Activated T-helper 2 cell treated with anti-CD3 and anti-CD28 coated beads, Interferon-gamma antibody, Interleukin-2, Interleukin-4, amounts not matched to agents 10 μg/mL and 5 μg/mL and 100 μg/mL, durations not matched to agents 14 hours and 24 hours and 36 hours (primary cell): ENCODE measurements around the gene TST. TPM values are rescaled to one million over a fixed set of nuclear protein-coding genes. Genes with fewer than 3 reads are reported as not detected.

ENCODE experiments used
- DNase-seq: peaks from one replicate; pipeline ENCODE4 v3.0.0; 2021; ENCODE audit warnings: low spot score
- H3K27ac Mint-ChIP-seq: one replicate; pipeline ENCODE4 v1.8.0; 2021; ENCODE audit warnings: mixed read lengths
- H3K27me3 Mint-ChIP-seq: one replicate; pipeline ENCODE4 v1.8.0; 2021; ENCODE audit warnings: low read depth, mixed read lengths
- H3K36me3 Mint-ChIP-seq: one replicate; pipeline ENCODE4 v1.8.0; 2021; ENCODE audit warnings: low read depth, mixed read lengths
- H3K4me1 Mint-ChIP-seq: one replicate; pipeline ENCODE4 v1.8.0; 2021; ENCODE audit warnings: low read depth, mixed read lengths
- H3K4me3 Mint-ChIP-seq: one replicate; pipeline ENCODE4 v1.8.0; 2021; ENCODE audit warnings: low read depth, mild to moderate bottlenecking, moderate library complexity, mixed read lengths
- H3K9me3 Mint-ChIP-seq: one replicate; pipeline ENCODE4 v1.8.0; 2021; ENCODE audit warnings: mixed read lengths
- intact Hi-C: fragments of 100-400 bp; cut with micrococcal nuclease; formaldehyde crosslinking; loops from one replicate; pipeline ENCODE4 v1.15.1; 2023
- total RNA-seq: library from RNA; stranded (reverse); gene quantifications from 2 replicates; pipeline ENCODE4 v1.2.3, GENCODE V29; 2022

TST gene
- total RNA-seq, 1 donor from 2014 or later, result 15.2 TPM

DNA sequence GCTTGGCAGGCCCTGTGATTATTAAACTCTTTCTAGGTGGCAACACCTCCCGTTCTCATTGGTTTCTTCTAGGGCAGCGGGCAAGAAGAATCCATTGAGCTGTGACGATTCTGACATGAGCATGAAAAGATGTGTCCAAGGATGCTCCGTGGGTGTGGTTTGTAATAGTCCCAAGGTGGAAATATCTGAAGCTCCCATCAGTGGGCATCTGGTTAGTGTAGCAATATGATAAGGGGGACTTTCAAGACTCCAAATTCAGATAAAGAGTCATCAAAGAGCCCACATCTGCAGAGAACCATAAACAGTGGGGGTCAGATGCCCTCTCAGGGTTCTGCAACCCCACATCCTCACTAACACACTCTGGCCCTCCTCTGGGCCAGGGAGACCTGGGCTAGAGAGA lies 42.6 kb downstream of the TST start:
- Mint-ChIP-seq H3K4me1 (peaks cover 8% of the 10 kb centered on the region), H3K27ac (no peak overlapping the region), H3K27me3 (peaks cover 5% of the 10 kb centered on the region), H3K36me3 (no peaks in the 10 kb centered on the region), H3K4me3 (no peak overlapping the region), H3K9me3 (no peaks in the 10 kb centered on the region)
- intact Hi-C loops, result loop anchor here (5.0 kb wide), 2 partner anchors 104 to 221 kb away; no protein-coding TSS in a partner anchor
- no peak for DNase-seq

DNA sequence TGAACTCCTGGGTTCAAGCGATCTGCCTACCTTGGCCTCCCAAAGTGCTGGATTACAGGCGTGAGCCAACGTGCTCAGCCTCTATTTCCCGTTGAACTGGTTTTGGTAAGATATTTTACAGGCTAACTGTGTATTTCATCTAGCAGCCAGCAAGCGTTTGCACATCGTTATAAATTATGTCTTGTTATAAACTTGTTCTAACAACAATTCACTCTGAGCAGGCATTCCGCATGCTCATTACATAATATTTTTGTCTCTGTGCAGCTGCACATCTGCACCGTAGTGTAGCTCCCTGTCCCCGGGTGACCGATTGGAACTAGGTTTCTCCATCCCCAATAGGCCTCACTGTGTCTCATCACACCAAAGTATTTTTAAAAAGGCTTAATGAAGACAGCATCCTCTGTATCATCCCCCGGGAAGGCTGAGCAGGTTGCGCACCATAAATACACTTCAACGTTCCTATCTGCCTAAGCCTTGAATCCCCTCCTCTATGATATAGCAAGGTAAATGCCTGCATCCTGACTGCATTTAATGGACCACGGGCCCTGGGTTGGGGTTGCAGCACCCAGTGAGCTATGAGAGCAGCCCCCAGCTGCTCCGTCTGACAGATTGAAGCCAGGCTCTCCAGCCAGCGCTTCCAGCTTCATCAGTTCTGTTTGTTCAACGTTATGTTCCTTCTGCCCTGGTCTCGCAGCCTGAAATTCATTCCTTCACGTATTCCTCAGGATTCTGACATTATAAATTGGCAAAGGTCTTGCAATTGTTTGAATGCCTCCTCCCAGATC lies 47.7 kb downstream of the TST start:
- Mint-ChIP-seq H3K36me3 (no peaks in the 10 kb centered on the region), H3K27me3 (peaks cover 18% of the 10 kb centered on the region), H3K4me1 (no peaks in the 10 kb centered on the region), H3K9me3 (no peaks in the 10 kb centered on the region), H3K27ac (no peak overlapping the region), H3K4me3 (no peak overlapping the region)
- DNase-seq, result no peak
- intact Hi-C loops, result no loop called here

DNA sequence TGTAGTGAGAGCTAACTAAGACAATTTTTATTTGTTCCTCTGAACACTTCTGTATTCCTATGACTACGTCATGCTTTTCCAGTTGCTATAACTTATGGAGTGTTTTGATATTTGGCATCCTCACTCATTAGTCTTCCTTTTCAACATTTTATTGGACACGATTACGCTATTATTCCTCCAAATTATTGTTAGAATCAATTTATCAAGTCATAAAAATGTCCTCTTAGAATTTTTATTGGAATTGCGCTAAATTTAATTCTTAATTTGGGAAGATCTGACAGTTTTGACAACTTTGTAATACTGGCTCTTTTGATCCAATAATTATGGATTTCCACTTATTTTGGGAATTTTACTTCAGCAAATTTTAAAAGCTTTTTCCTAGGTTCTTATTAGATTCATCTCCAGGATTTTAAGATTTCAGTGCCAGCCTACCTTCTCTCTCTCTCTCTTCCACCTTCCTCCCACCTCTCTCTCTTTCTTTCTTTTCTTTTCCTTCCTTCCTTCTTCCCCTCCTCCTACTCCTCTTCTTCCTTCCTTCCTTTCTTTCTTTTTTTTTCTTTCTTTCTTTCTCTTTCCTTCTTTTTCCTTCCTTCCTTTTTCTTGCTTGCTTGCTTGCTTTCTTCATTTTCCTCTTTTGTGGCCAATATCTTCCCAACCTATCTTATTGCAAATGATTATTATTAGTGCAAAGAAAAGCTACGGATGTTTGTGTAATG lies 50.8 kb downstream of the TST start:
- Mint-ChIP-seq H3K36me3 (no peaks in the 10 kb centered on the region), H3K9me3 (no peaks in the 10 kb centered on the region), H3K4me1 (no peaks in the 10 kb centered on the region), H3K4me3 (no peak overlapping the region), H3K27me3 (peaks cover 22% of the 10 kb centered on the region), H3K27ac (no peak overlapping the region)
- DNase-seq, result no peak
- intact Hi-C loops, result no loop called here

DNA sequence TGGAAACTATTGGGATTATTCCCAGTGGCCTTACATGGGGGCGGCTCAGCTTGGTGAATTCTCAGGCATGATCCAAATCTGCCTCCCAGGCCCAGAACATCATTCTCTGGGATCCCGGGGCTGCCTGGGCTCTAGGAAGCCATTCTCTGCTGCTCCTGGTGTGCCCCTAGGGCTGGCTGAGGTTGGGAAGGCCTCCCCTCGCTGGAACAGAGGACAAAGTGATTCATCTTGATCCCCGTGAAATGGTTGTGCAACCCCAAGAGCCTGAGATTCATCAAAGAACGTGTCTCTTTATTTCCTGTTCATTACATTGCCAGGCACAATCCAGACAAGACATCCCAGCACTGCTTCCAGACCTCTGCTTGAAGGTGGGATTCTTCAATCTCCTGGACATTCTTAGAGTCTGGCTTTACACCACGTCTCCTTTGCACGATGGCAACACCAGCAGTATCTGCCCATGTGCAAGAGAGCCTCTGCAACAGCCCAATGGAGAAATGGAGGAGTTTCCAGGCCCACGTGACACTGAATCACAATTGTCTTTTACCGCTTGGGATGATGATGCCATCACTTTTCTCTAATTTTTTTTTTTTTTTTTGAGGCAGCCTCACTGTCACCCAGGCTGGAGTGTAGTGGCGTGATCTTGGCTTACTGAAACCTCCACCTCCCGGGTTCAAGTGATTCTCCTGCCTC lies 52.3 kb downstream of the TST start:
- H3K27ac Mint-ChIP-seq, result no peak overlapping the region
- intact Hi-C loops, result no loop called here
- H3K4me1 Mint-ChIP-seq, result no peaks in the 10 kb centered on the region
- H3K4me3 Mint-ChIP-seq, result no peak overlapping the region
- peaks cover 29% of the 10 kb centered on the region for H3K27me3 Mint-ChIP-seq
- DNase-seq, result no peak
- H3K36me3 Mint-ChIP-seq, result no peaks in the 10 kb centered on the region
- no peaks in the 10 kb centered on the region for H3K9me3 Mint-ChIP-seq

DNA sequence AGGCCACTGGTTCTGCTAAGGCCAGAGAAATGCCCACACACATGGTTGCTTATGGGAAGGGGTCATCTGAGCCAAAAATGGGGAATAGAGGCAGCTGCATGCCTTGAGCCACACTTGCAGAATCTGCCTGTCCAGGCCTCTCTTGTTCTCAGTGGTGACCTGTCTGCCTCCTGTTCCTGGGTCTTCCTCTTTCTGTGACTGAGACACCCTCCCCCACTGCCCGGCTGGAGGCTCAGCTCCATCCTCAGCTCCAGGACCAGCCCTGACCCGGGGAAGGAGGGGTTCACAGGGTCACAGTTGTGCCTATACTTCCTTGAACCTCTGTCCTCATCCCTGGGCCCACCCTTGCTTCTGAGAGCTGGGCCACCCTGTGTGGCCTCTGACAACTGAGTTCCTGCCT lies 53.6 kb downstream of the TST start:
- intact Hi-C loops, result no loop called here
- no peaks in the 10 kb centered on the region for H3K36me3 Mint-ChIP-seq
- H3K4me1 Mint-ChIP-seq, result no peaks in the 10 kb centered on the region
- H3K9me3 Mint-ChIP-seq, result no peaks in the 10 kb centered on the region
- peaks cover 37% of the 10 kb centered on the region for H3K27me3 Mint-ChIP-seq
- no peak overlapping the region for H3K27ac Mint-ChIP-seq
- DNase-seq, result no peak
- no peak overlapping the region for H3K4me3 Mint-ChIP-seq

DNA sequence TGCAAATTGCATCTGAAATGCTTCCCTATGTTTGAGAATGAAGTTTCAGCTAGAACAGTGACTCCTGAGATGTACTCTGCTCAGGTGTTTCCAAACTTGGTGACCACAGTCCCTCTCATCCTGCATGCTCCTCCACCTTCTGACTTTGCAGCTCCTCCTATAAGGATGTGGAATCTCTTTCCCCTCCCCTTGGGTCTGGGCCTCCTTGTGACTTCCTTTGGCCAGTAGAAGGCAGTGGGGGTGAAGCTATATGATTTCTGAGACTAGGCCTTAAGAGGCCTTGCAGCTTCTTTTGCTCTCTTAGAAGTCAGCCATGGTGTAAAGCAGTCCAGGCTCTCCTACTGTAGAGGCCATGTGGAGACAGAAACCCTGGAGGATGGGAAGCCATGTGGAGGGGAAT lies 55.1 kb downstream of the TST start:
- intact Hi-C loops, result no loop called here
- H3K9me3 Mint-ChIP-seq, result no peaks in the 10 kb centered on the region
- DNase-seq, result no peak
- no peaks in the 10 kb centered on the region for H3K36me3 Mint-ChIP-seq
- peaks cover 38% of the 10 kb centered on the region for H3K27me3 Mint-ChIP-seq
- no peak overlapping the region for H3K4me3 Mint-ChIP-seq
- no peak overlapping the region for H3K27ac Mint-ChIP-seq
- no peaks in the 10 kb centered on the region for H3K4me1 Mint-ChIP-seq

DNA sequence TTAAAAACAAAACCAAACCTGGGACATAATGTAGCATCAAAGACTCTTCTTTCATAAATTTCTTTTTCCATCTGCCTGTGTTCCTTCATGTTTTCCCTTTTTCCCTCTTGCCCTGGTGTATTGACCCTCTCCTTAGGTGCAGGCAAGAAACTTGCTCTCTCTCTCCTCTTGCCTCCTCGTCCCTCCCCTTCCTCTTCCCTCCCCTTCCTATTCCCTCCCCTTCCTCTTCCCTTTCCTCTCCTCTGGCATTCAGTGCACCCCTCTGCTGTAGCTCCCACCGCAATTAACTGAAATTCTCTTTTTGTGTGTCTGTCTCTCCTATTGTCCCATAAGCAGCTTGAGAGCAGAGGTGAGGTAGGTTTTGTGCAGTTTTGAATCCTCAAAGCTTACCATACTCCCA lies 55.9 kb downstream of the TST start:
- Mint-ChIP-seq H3K27me3 (peaks cover 32% of the 10 kb centered on the region), H3K4me3 (no peak overlapping the region), H3K4me1 (no peaks in the 10 kb centered on the region), H3K27ac (no peak overlapping the region), H3K9me3 (peaks cover 7% of the 10 kb centered on the region), H3K36me3 (no peaks in the 10 kb centered on the region)
- DNase-seq, result no peak
- intact Hi-C loops, result no loop called here

DNA sequence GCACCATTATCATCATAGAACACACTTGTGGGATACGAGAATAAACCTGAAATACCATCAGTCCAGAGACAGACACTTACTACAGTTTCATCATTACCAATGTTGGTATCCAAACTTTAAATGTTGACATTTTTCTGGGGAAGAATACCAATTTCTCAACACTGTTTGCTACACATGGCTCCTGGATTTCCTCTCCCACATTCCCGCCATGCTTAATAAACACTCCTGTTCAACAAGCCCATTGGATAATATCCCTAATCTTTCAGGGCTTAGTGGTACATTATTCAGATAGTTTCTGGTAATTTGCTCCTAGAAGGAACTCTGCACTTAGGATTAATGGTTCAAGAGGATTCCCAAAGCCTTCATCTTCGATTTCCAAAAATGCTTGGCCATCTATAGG lies 57.6 kb downstream of the TST start:
- intact Hi-C loops, result no loop called here
- Mint-ChIP-seq H3K36me3 (no peaks in the 10 kb centered on the region), H3K9me3 (peaks cover 11% of the 10 kb centered on the region), H3K4me3 (no peak overlapping the region), H3K27ac (no peak overlapping the region), H3K27me3 (peaks cover 29% of the 10 kb centered on the region), H3K4me1 (no peaks in the 10 kb centered on the region)
- DNase-seq, result no peak

Other genes with a start within 250 kb of the TST start
- gene IFT27, start 243.3 kb downstream of the TST start, total RNA-seq, result 30.0 and 34.7 TPM in 2 replicates
- not detected in 2 replicates for gene PVALB, start 202.4 kb downstream of the TST start, total RNA-seq
- 15.7 and 18.8 TPM in 2 replicates for gene NCF4, start 158.4 kb downstream of the TST start, total RNA-seq
- 4.6 and 4.9 TPM in 2 replicates for gene CSF2RB, start 105.8 kb downstream of the TST start, total RNA-seq
- gene MPST, start 295 bp upstream of the TST start, total RNA-seq, result 34.9 and 36.3 TPM in 2 replicates
- gene KCTD17, start 32.3 kb upstream of the TST start, total RNA-seq, result 70.4 and 81.9 TPM in 2 replicates
- gene TMPRSS6, start 90.3 kb upstream of the TST start, total RNA-seq, result 9.2 and 10.2 TPM in 2 replicates
- 404 and 410 TPM in 2 replicates for gene IL2RB, start 130.5 kb upstream of the TST start, total RNA-seq
- gene C1QTNF6, start 168.8 kb upstream of the TST start, total RNA-seq, result 7.5 and 7.7 TPM in 2 replicates
- 0.64 and 0.75 TPM in 2 replicates for gene SSTR3, start 193.0 kb upstream of the TST start, total RNA-seq
- 499 and 506 TPM in 2 replicates for gene RAC2, start 224.8 kb upstream of the TST start, total RNA-seq